Measurements from ENCODE around the gene NRAP. TPM values are rescaled to one million over a fixed set of nuclear protein-coding genes. Genes with fewer than 3 reads are reported as not detected.
A peak's percentile ranks its signal among the peaks of the same experiment; 100 is the strongest.

NRAP gene
- total and polyA plus RNA-seq, 2 experiments from 2014 or later: 0.04 TPM; not detected in 1

DNA sequence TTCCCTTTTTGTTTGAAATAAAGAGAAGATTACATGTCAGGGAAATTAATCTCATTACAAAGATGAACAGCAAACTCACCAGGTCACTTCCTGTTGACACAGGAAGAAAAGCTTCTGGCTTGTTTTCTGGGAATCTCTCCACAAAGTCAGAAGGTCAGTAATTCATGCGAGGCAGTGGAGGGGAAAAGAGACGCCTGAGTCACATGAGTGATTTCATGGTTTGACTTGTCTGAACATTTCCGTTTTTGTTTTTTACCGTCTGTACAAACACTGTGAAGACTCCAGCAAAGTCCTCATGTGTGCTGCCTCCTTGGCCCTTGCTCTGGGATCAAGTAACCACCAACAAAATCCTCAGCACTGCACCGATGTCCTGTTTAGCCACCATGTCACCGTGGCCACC, 113.5 kb downstream of the NRAP start:
- Histone ChIP-seq H3K36me3 (replicated peaks; ENCODE audit: insufficient read depth, low read depth) (no peaks in the 10 kb centered on the region), H2AFZ (no peak overlapping the region), H3K27me3 (no peaks in the 10 kb centered on the region), H3K79me2 (peaks cover 13% of the 10 kb centered on the region), H4K20me1 (ENCODE audit: insufficient read depth, poor library complexity, severe bottlenecking) (no peaks in the 10 kb centered on the region), H3K27ac (peak overlapping the region; percentile 38), H3K4me3 (no peak overlapping the region), H3K4me2 (no peak overlapping the region), H3K9me2 (replicated peaks; ENCODE audit: insufficient read depth) (no peaks in the 10 kb centered on the region), H3K9me3 (ENCODE audit: low read depth) (no peaks in the 10 kb centered on the region), H3K4me1 (ENCODE audit: insufficient read depth) (peaks cover 27% of the 10 kb centered on the region)
- WGBS (ENCODE audit: low lambda C conversion rate, missing lambda C conversion rate): 69% methylated on average over 6 of the region's 6 CpGs
- no peak for DNase-seq (ENCODE audit: low spot score)
- TF ChIP-seq EZH2 (IDR thresholded peaks at IDR 0.05; ENCODE audit: borderline replicate concordance) (no peak), EZH2phosphoT487 (IDR thresholded peaks at IDR 0.05; ENCODE audit: low read depth, severe bottlenecking, unreplicated experiment) (no peak)
- TF ChIP-seq, protein P1, sequence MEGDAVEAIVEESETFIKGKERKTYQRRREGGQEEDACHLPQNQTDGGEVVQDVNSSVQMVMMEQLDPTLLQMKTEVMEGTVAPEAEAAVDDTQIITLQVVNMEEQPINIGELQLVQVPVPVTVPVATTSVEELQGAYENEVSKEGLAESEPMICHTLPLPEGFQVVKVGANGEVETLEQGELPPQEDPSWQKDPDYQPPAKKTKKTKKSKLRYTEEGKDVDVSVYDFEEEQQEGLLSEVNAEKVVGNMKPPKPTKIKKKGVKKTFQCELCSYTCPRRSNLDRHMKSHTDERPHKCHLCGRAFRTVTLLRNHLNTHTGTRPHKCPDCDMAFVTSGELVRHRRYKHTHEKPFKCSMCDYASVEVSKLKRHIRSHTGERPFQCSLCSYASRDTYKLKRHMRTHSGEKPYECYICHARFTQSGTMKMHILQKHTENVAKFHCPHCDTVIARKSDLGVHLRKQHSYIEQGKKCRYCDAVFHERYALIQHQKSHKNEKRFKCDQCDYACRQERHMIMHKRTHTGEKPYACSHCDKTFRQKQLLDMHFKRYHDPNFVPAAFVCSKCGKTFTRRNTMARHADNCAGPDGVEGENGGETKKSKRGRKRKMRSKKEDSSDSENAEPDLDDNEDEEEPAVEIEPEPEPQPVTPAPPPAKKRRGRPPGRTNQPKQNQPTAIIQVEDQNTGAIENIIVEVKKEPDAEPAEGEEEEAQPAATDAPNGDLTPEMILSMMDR (IDR thresholded peaks at IDR 0.05; ENCODE audit: poor library complexity): no peak

DNA sequence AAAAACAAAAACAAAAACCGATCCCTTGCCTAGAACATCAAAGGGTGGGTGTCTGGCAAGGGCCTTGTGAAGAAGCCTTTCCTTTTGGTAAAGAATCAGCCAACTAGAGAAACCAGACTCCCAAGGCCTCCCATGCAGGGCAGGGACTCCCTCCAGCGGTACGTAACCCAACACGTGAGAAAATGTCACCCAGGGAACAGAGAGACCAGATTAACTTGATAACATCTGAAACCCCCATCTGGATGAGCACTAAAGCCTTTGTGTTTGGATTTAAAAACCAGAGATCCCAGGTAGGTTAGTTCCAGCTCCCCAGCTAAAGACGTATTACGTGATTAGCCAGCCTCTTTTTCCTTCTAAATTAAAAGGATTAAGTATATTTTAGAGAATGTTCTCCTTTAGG, 114.0 kb downstream of the NRAP start:
- Histone ChIP-seq H3K4me1 (ENCODE audit: insufficient read depth) (peaks cover 22% of the 10 kb centered on the region), H3K9me2 (replicated peaks; ENCODE audit: insufficient read depth) (no peaks in the 10 kb centered on the region), H2AFZ (no peak overlapping the region), H3K4me2 (no peak overlapping the region), H3K79me2 (peaks cover 13% of the 10 kb centered on the region), H4K20me1 (ENCODE audit: insufficient read depth, poor library complexity, severe bottlenecking) (no peaks in the 10 kb centered on the region), H3K4me3 (no peak overlapping the region), H3K27me3 (no peaks in the 10 kb centered on the region), H3K9me3 (ENCODE audit: low read depth) (no peaks in the 10 kb centered on the region), H3K36me3 (replicated peaks; ENCODE audit: insufficient read depth, low read depth) (no peaks in the 10 kb centered on the region), H3K27ac (peak overlapping the region; percentile 38)
- TF ChIP-seq, protein P1 (IDR thresholded peaks at IDR 0.05; ENCODE audit: poor library complexity): no peak
- TF ChIP-seq EZH2phosphoT487 (IDR thresholded peaks at IDR 0.05; ENCODE audit: low read depth, severe bottlenecking, unreplicated experiment) (no peak), EZH2 (IDR thresholded peaks at IDR 0.05; ENCODE audit: borderline replicate concordance) (no peak)
- WGBS (ENCODE audit: low lambda C conversion rate, missing lambda C conversion rate): 70% methylated on average over 6 of the region's 6 CpGs
- no peak for DNase-seq (ENCODE audit: low spot score)

DNA sequence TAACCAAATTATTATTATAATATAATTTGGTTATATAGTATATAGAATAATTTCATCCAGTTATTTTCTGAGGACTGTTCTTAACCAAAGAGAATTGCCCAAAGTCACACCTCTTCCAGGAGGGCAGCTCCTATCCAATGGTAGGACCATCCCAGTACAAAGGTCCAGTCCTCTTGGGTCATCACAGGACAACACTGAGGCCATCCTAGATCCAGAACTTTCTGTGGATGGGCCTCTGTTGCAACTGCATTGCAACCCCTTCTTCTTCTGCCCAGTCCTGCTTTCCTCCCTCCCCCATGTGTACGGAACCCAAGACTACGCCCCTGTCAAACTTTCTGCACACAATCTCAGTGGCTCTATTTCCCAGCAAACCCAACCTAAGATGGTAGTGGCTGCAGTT, 116.4 kb downstream of the NRAP start:
- Histone ChIP-seq H3K79me2 (no peaks in the 10 kb centered on the region), H3K36me3 (replicated peaks; ENCODE audit: insufficient read depth, low read depth) (no peaks in the 10 kb centered on the region), H3K4me3 (no peak overlapping the region), H4K20me1 (ENCODE audit: insufficient read depth, poor library complexity, severe bottlenecking) (no peaks in the 10 kb centered on the region), H3K27me3 (no peaks in the 10 kb centered on the region), H2AFZ (no peak overlapping the region), H3K9me2 (replicated peaks; ENCODE audit: insufficient read depth) (no peaks in the 10 kb centered on the region), H3K9me3 (ENCODE audit: low read depth) (no peaks in the 10 kb centered on the region), H3K4me1 (ENCODE audit: insufficient read depth) (peaks cover 5% of the 10 kb centered on the region), H3K27ac (no peak overlapping the region), H3K4me2 (no peak overlapping the region)
- TF ChIP-seq EZH2 (IDR thresholded peaks at IDR 0.05; ENCODE audit: borderline replicate concordance) (no peak), EZH2phosphoT487 (IDR thresholded peaks at IDR 0.05; ENCODE audit: low read depth, severe bottlenecking, unreplicated experiment) (no peak)
- TF ChIP-seq, protein P1 (IDR thresholded peaks at IDR 0.05; ENCODE audit: poor library complexity): no peak
- DNase-seq (ENCODE audit: low spot score): no peak
- WGBS (ENCODE audit: low lambda C conversion rate, missing lambda C conversion rate): 87% methylated on average over 2 of the region's 2 CpGs

DNA sequence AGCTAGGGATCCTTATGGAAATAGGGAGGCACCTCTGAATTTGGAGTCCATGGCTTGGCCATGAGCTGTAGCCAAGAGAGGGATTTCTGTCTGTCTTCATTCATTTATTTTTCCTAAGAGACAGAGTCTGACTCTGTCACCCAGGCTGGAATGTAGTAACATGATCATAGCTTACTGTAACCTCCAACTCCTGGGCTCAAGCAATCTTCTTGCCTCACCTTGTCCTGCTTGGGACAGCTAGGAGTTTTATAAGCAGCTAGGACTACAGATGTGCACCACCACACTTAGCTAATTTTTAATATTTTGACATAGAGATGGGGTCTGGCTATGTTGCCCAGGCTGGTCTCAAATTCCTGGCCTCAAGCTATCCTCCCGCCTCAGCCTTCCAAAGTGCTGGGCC, 119.4 kb downstream of the NRAP start:
- no peaks in the 10 kb centered on the region for H3K36me3 ChIP-seq (replicated peaks; ENCODE audit: insufficient read depth, low read depth)
- TF ChIP-seq EZH2 (IDR thresholded peaks at IDR 0.05; ENCODE audit: borderline replicate concordance): no peak
- no peak for TF ChIP-seq EZH2phosphoT487 (IDR thresholded peaks at IDR 0.05; ENCODE audit: low read depth, severe bottlenecking, unreplicated experiment)
- TF ChIP-seq, protein P1 (IDR thresholded peaks at IDR 0.05; ENCODE audit: poor library complexity): no peak
- no peaks in the 10 kb centered on the region for H3K79me2 ChIP-seq
- H3K4me2 ChIP-seq: no peak overlapping the region
- DNase-seq (ENCODE audit: low spot score): no peak
- no peak overlapping the region for H3K27ac ChIP-seq
- H3K4me3 ChIP-seq: no peak overlapping the region
- H3K9me2 ChIP-seq (replicated peaks; ENCODE audit: insufficient read depth): no peaks in the 10 kb centered on the region
- H4K20me1 ChIP-seq (ENCODE audit: insufficient read depth, poor library complexity, severe bottlenecking): no peaks in the 10 kb centered on the region
- peaks cover 9% of the 10 kb centered on the region for H3K4me1 ChIP-seq (ENCODE audit: insufficient read depth)
- H2AFZ ChIP-seq: no peak overlapping the region
- no peaks in the 10 kb centered on the region for H3K27me3 ChIP-seq
- 93% methylated on average over 1 of the region's 1 CpG for WGBS (ENCODE audit: low lambda C conversion rate, missing lambda C conversion rate)
- H3K9me3 ChIP-seq (ENCODE audit: low read depth): no peaks in the 10 kb centered on the region

Data from hepatocyte (in vitro differentiated cells).